Gastroesophageal sphincter (tissue), 3 donors: ENCODE results near the gene PCYT1B.

Experiments used
- CTCF ChIP-seq, 4 experiments: fragments of 200-600 bp in 2 of 4; fragments of 450-650 bp in 2 of 4; sonication (generic) in 1 of 4; IDR thresholded peaks; one replicate each; pipeline ENCODE4 v1.5.1; 2017 to 2019; ENCODE audit warnings: antibody characterized with exemption in 4 of 4, mild to moderate bottlenecking in 2 of 4, moderate library complexity in 2 of 4
- EP300 ChIP-seq: sonication (generic); formaldehyde crosslinking; IDR thresholded peaks from one replicate; pipeline ENCODE4 v1.6.1; 2017; ENCODE audit warnings: antibody characterized with exemption, mild to moderate bottlenecking

- TF ChIP-seq CTCF (IDR thresholded peaks at IDR 0.05) (no peak), EP300 (no peak)
These were observed 4.6 kb upstream of the PCYT1B start for GRCh38 chrX:24651783-24652182.
